ENCODE results near the gene EXO5.

The EXO5 gene

GRCh38 chr1:40539338-40539737 lies 30.8 kb downstream of the EXO5 start:
- TF ChIP-seq TAF1 (IDR thresholded peaks at IDR 0.05; ENCODE audit: low read depth) (no peak), USF1 (IDR thresholded peaks at IDR 0.05) (no peak), CREB1 (IDR thresholded peaks at IDR 0.05; ENCODE audit: low read depth) (no peak), ZBTB7A (IDR thresholded peaks at IDR 0.05; ENCODE audit: low read depth) (no peak), MAX (IDR thresholded peaks at IDR 0.05) (no peak), CEBPB (IDR thresholded peaks at IDR 0.05) (no peak), EP300 (IDR thresholded peaks at IDR 0.05; ENCODE audit: borderline replicate concordance) (no peak), REST (IDR thresholded peaks at IDR 0.05; ENCODE audit: low read depth) (no peak), TCF12 (IDR thresholded peaks at IDR 0.05; ENCODE audit: low read depth) (no peak), YY1 (IDR thresholded peaks at IDR 0.05; ENCODE audit: low read depth) (no peak), NFIC (IDR thresholded peaks at IDR 0.05) (no peak), RAD21 (IDR thresholded peaks at IDR 0.05; ENCODE audit: low read depth) (no peak), TEAD4 (IDR thresholded peaks at IDR 0.05) (no peak), FOXM1 (IDR thresholded peaks at IDR 0.05; ENCODE audit: borderline replicate concordance, low read depth) (no peak), EGR1 (IDR thresholded peaks at IDR 0.05) (no peak)

GRCh38 chr1:40546957-40547356 lies 38.4 kb downstream of the EXO5 start:
- TF ChIP-seq CREB1 (IDR thresholded peaks at IDR 0.05; ENCODE audit: low read depth): no peak
- TF ChIP-seq FOXM1 (IDR thresholded peaks at IDR 0.05; ENCODE audit: borderline replicate concordance, low read depth): no peak
- TF ChIP-seq TCF12 (IDR thresholded peaks at IDR 0.05; ENCODE audit: low read depth): no peak
- no peak for TF ChIP-seq TEAD4 (IDR thresholded peaks at IDR 0.05)
- no peak for TF ChIP-seq YY1 (IDR thresholded peaks at IDR 0.05; ENCODE audit: low read depth)
- TF ChIP-seq CEBPB (IDR thresholded peaks at IDR 0.05): no peak
- TF ChIP-seq RAD21 (IDR thresholded peaks at IDR 0.05; ENCODE audit: low read depth): no peak
- TF ChIP-seq TAF1 (IDR thresholded peaks at IDR 0.05; ENCODE audit: low read depth): no peak
- TF ChIP-seq EP300 (IDR thresholded peaks at IDR 0.05; ENCODE audit: borderline replicate concordance): no peak
- no peak for TF ChIP-seq NFIC (IDR thresholded peaks at IDR 0.05)
- no peak for TF ChIP-seq ZBTB7A (IDR thresholded peaks at IDR 0.05; ENCODE audit: low read depth)
- TF ChIP-seq REST (IDR thresholded peaks at IDR 0.05; ENCODE audit: low read depth): no peak
- no peak for TF ChIP-seq USF1 (IDR thresholded peaks at IDR 0.05)
- no peak for TF ChIP-seq MAX (IDR thresholded peaks at IDR 0.05)
- no peak for TF ChIP-seq EGR1 (IDR thresholded peaks at IDR 0.05)

- TF ChIP-seq FOXM1 (IDR thresholded peaks at IDR 0.05; ENCODE audit: borderline replicate concordance, low read depth) (no peak), TCF12 (IDR thresholded peaks at IDR 0.05; ENCODE audit: low read depth) (no peak), TEAD4 (IDR thresholded peaks at IDR 0.05) (no peak), YY1 (IDR thresholded peaks at IDR 0.05; ENCODE audit: low read depth) (no peak), REST (IDR thresholded peaks at IDR 0.05; ENCODE audit: low read depth) (no peak), CEBPB (IDR thresholded peaks at IDR 0.05) (no peak), USF1 (IDR thresholded peaks at IDR 0.05) (no peak), TAF1 (IDR thresholded peaks at IDR 0.05; ENCODE audit: low read depth) (no peak), RAD21 (IDR thresholded peaks at IDR 0.05; ENCODE audit: low read depth) (no peak), NFIC (IDR thresholded peaks at IDR 0.05) (no peak), MAX (IDR thresholded peaks at IDR 0.05) (no peak), EP300 (IDR thresholded peaks at IDR 0.05; ENCODE audit: borderline replicate concordance) (no peak), ZBTB7A (IDR thresholded peaks at IDR 0.05; ENCODE audit: low read depth) (no peak), EGR1 (IDR thresholded peaks at IDR 0.05) (no peak), CREB1 (IDR thresholded peaks at IDR 0.05; ENCODE audit: low read depth) (no peak)
Observed at GRCh38 chr1:40553017-40553416, 44.5 kb downstream of the EXO5 start.
